MCF 10A (cell line): ENCODE data around the gene SLC46A1. TPM values are rescaled to one million over a fixed set of nuclear protein-coding genes. Genes with fewer than 3 reads are reported as not detected.

Source experiments
- BruUV-seq: library from RNA; stranded (reverse); fragments of 400-500 nt; replicated peaks from 2 replicates; lab custom pipeline; 2021; lab: Mats Ljungman, UMichigan
- CTCF ChIA-PET: fragments of 300-600 bp; sonication (Branson Sonifier 250); formaldehyde crosslinking; extraction: SDS; loops from one replicate; lab custom pipeline; 2021; ENCODE audit warnings: antibody characterized with exemption, inconsistent platforms; lab: Yijun Ruan, JAX
- POLR2A ChIA-PET: fragments of 300-600, 350-650 bp; sonication (Branson Sonifier 250); formaldehyde crosslinking; extraction: SDS; loops from one replicate; lab custom pipeline; 2020; ENCODE audit warnings: antibody characterized with exemption, inconsistent platforms; lab: Yijun Ruan, JAX
- DNase-seq: peaks from one replicate; pipeline ENCODE4 v3.0.0-alpha.2; 2018; ENCODE audit not compliant: unreplicated experiment
- H3K27ac Mint-ChIP-seq: one replicate; pipeline ENCODE4 v1.8.0; 2022; ENCODE audit warnings: mild to moderate bottlenecking, low read depth, mixed read lengths; ENCODE audit not compliant: unreplicated experiment
- H3K27me3 Mint-ChIP-seq: one replicate; pipeline ENCODE4 v1.8.0; 2022; ENCODE audit warnings: mixed read lengths; ENCODE audit not compliant: insufficient read depth, unreplicated experiment
- H3K36me3 Mint-ChIP-seq: one replicate; pipeline ENCODE4 v1.8.0; 2022; ENCODE audit warnings: mild to moderate bottlenecking, moderate library complexity, mixed read lengths; ENCODE audit not compliant: insufficient read depth, unreplicated experiment
- H3K4me1 Mint-ChIP-seq: one replicate; pipeline ENCODE4 v1.8.0; 2022; ENCODE audit warnings: mixed read lengths; ENCODE audit not compliant: insufficient read depth, unreplicated experiment
- H3K4me3 Mint-ChIP-seq: one replicate; pipeline ENCODE4 v1.8.0; 2022; ENCODE audit warnings: mild to moderate bottlenecking, moderate library complexity, mixed read lengths; ENCODE audit not compliant: unreplicated experiment
- H3K9me3 Mint-ChIP-seq: one replicate; pipeline ENCODE4 v1.8.0; 2022; ENCODE audit warnings: mixed read lengths; ENCODE audit not compliant: unreplicated experiment
- CTCF ChIP-seq: fragments of 200-600 bp; IDR thresholded peaks from one replicate; pipeline ENCODE4 v1.8.0; 2022; ENCODE audit warnings: antibody characterized with exemption, mild to moderate bottlenecking; ENCODE audit not compliant: unreplicated experiment
- intact Hi-C: fragments of 100-400 bp; cut with micrococcal nuclease; formaldehyde crosslinking; loops from 2 replicates; pipeline ENCODE4 v1.14.1; 2022
- total RNA-seq: library from RNA; stranded (reverse); gene quantifications from 2 replicates; pipeline ENCODE4 v1.2.3, GENCODE V29; 2022

Gene SLC46A1
- total RNA-seq, 1 experiment from 2014 or later, result 18.4 TPM

- DNase-seq, result no peak
- no peak for TF ChIP-seq CTCF
- Mint-ChIP-seq H3K9me3 (no peaks in the 10 kb centered on the region), H3K36me3 (peaks cover 12% of the 10 kb centered on the region), H3K27ac (no peak overlapping the region), H3K27me3 (no peaks in the 10 kb centered on the region), H3K4me1 (peaks cover 12% of the 10 kb centered on the region), H3K4me3 (no peak overlapping the region)
- intact Hi-C loops, result no loop called here
- CTCF ChIA-PET, result interaction anchor here (0.7 to 1.4 kb wide), 2 partner anchors 26 to 45 kb away, joined by 3 to 12 read pairs; no protein-coding TSS in a partner anchor
- POLR2A ChIA-PET, result interaction anchor here (1.9 kb wide), 1 partner anchor 10 kb away, joined by 8 read pairs; no protein-coding TSS in a partner anchor
- no TSS peak for BruUV-seq
Measured at GRCh38 chr17:28390563-28390962, 15.4 kb downstream of the SLC46A1 start.

- H3K27me3 Mint-ChIP-seq, result no peaks in the 10 kb centered on the region
- POLR2A ChIA-PET, result no interaction called here
- no peaks in the 10 kb centered on the region for H3K9me3 Mint-ChIP-seq
- intact Hi-C loops, result no loop called here
- no peak for TF ChIP-seq CTCF
- CTCF ChIA-PET, result no interaction called here
- peaks cover 9% of the 10 kb centered on the region for H3K36me3 Mint-ChIP-seq
- no peak for DNase-seq
- no TSS peak for BruUV-seq
- H3K4me1 Mint-ChIP-seq, result peaks cover 12% of the 10 kb centered on the region
- no peak overlapping the region for H3K4me3 Mint-ChIP-seq
- H3K27ac Mint-ChIP-seq, result no peak overlapping the region
Measured at GRCh38 chr17:28390141-28390540, 15.9 kb downstream of the SLC46A1 start.

GRCh38 chr17:28388106-28388505 is 17.9 kb downstream of the SLC46A1 start:
- no peak for DNase-seq
- H3K27ac Mint-ChIP-seq, result no peak overlapping the region
- no peak overlapping the region for H3K4me3 Mint-ChIP-seq
- BruUV-seq, result no TSS peak
- intact Hi-C loops, result no loop called here
- no peaks in the 10 kb centered on the region for H3K9me3 Mint-ChIP-seq
- H3K27me3 Mint-ChIP-seq, result no peaks in the 10 kb centered on the region
- ChIA-PET CTCF (interaction anchor here (0.6 kb wide), 1 partner anchor 156 kb away, joined by 3 read pairs; no protein-coding TSS in a partner anchor), POLR2A (interaction anchor here (0.5 to 1.4 kb wide), 2 partner anchors 17 to 63 kb away, joined by 3 to 4 read pairs; no protein-coding TSS in a partner anchor)
- H3K4me1 Mint-ChIP-seq, result no peaks in the 10 kb centered on the region
- TF ChIP-seq CTCF, result no peak
- peaks cover 13% of the 10 kb centered on the region for H3K36me3 Mint-ChIP-seq

- intact Hi-C loops, result no loop called here
- ChIA-PET CTCF (interaction anchor here (0.6 to 1.3 kb wide), 3 partner anchors 22 to 109 kb away, joined by 3 to 5 read pairs (median 3); no protein-coding TSS in a partner anchor), POLR2A (interaction anchor here (0.7 to 2.7 kb wide), 2 partner anchors 9 to 308 kb away, joined by 3 to 16 read pairs; no protein-coding TSS in a partner anchor)
- H3K27ac Mint-ChIP-seq, result no peak overlapping the region
- no peak overlapping the region for H3K4me3 Mint-ChIP-seq
- no TSS peak for BruUV-seq
- H3K27me3 Mint-ChIP-seq, result no peaks in the 10 kb centered on the region
- no peaks in the 10 kb centered on the region for H3K4me1 Mint-ChIP-seq
- DNase-seq, result no peak
- no peaks in the 10 kb centered on the region for H3K9me3 Mint-ChIP-seq
- H3K36me3 Mint-ChIP-seq, result peaks cover 19% of the 10 kb centered on the region
- no peak for TF ChIP-seq CTCF
Measured at GRCh38 chr17:28386391-28386790, 19.6 kb downstream of the SLC46A1 start.
